HL-60 (cell line): ENCODE results near the gene DDR2.

Experiments
- CTCF ChIP-seq: IDR thresholded peaks from one replicate; pipeline ENCODE4 v1.5.1; 2011; ENCODE audit warnings: low read length, control low read depth, inconsistent platforms; ENCODE audit not compliant: insufficient read depth
- GABPA ChIP-seq: IDR thresholded peaks from 2 replicates; pipeline ENCODE4 v1.6.1; 2012; ENCODE audit warnings: low read depth
- REST ChIP-seq: IDR thresholded peaks from 2 replicates; pipeline ENCODE4 v1.6.1; 2012; ENCODE audit warnings: low read depth; ENCODE audit not compliant: insufficient replicate concordance

- TF ChIP-seq GABPA: no peak
- no peak for TF ChIP-seq CTCF
- no peak for TF ChIP-seq REST
These were observed 3.1 kb upstream of the DDR2 start for GRCh38 chr1:162629077-162629627.
